Right atrium auricular region (tissue), 2 donors: Measurements from ENCODE around the gene NDUFAF2. TPM values are rescaled to one million over a fixed set of nuclear protein-coding genes. Genes with fewer than 3 reads are reported as not detected.
"Not testable (repeated sequence)": the region's sequence is repeated elsewhere in the genome, so short reads cannot be mapped to it uniquely, and the experiment has no call there.

ENCODE experiments used
- DNase-seq: peaks from one replicate; pipeline ENCODE4 v3.0.0-alpha.2; 2019; ENCODE audit warnings: low spot score
- H3K27ac ChIP-seq, 2 donors: fragments of 200-600 bp; sonication (generic); 1 replicate in 1 of 2; 2 replicates in 1 of 2; pipeline ENCODE4 v1.5.1; 2016 to 2019
- H3K27me3 ChIP-seq, 2 donors: fragments of 200-600 bp; sonication (generic); one replicate each; pipeline versions ENCODE4 v1.5.1 to v1.6.0; 2017 to 2019
- H3K36me3 ChIP-seq: fragments of 200-600 bp; sonication (generic); one replicate; pipeline ENCODE4 v1.5.1; 2016
- H3K4me1 ChIP-seq, 2 donors: fragments of 200-600 bp; sonication (generic); one replicate each; pipeline versions ENCODE4 v1.5.1 to v1.6.0; 2017 to 2019
- H3K4me3 ChIP-seq, 2 donors: fragments of 200-600 bp; sonication (generic); 1 replicate in 1 of 2; 2 replicates in 1 of 2; pipeline ENCODE4 v1.5.1; 2017 to 2019; ENCODE audit warnings: mild to moderate bottlenecking in 1 of 2, moderate library complexity in 1 of 2
- H3K9me3 ChIP-seq, 2 donors: fragments of 200-600 bp; sonication (generic); one replicate each; pipeline ENCODE4 v1.5.1; 2019
- CTCF ChIP-seq, 2 donors: fragments of 200-600 bp; sonication (generic); IDR thresholded peaks; one replicate each; pipeline ENCODE4 v1.5.1; 2019; ENCODE audit warnings: antibody characterized with exemption in 2 of 2
- total RNA-seq, 2 donors: library from RNA; depleted of rRNA; stranded (reverse); fragments of >200 nt; gene quantifications; one replicate each; pipeline ENCODE4 v1.1.0, GENCODE V29; 2016

Gene NDUFAF2
- total RNA-seq, 2 donors from 2014 or later, result 23.7 to 28.9 TPM

- no peak overlapping the region for H3K27ac ChIP-seq
These were observed 84.6 kb downstream of the NDUFAF2 start for GRCh38 chr5:61029456-61030162.

GRCh38 chr5:61030163-61030482 lies 85.1 kb downstream of the NDUFAF2 start:
- peaks cover 0 to 5% of the 10 kb centered on the region in 2 donors for H3K4me1 ChIP-seq
- TF ChIP-seq CTCF (IDR thresholded peaks at IDR 0.05), result no peak
- no peaks in the 10 kb centered on the region for H3K27me3 ChIP-seq
- no peaks in the 10 kb centered on the region for H3K36me3 ChIP-seq
- no peaks in the 10 kb centered on the region for H3K9me3 ChIP-seq
- no peak for DNase-seq
- no peak overlapping the region for H3K4me3 ChIP-seq
- H3K27ac ChIP-seq, result no peak overlapping the region

More at GRCh38 chr5:61029456-61030162, 84.6 kb downstream of the NDUFAF2 start:
- H3K4me3 ChIP-seq, result no peak overlapping the region
- no peak for DNase-seq
- no peaks in the 10 kb centered on the region for H3K27me3 ChIP-seq
- H3K36me3 ChIP-seq, result no peaks in the 10 kb centered on the region
- no peaks in the 10 kb centered on the region for H3K9me3 ChIP-seq
- H3K4me1 ChIP-seq, result peaks cover 0 to 5% of the 10 kb centered on the region in 2 donors
- TF ChIP-seq CTCF (IDR thresholded peaks at IDR 0.05), result no peak

- not testable (repeated sequence) for H3K36me3 ChIP-seq, H3K9me3 ChIP-seq, H3K4me1 ChIP-seq, H3K27me3 ChIP-seq, DNase-seq, H3K4me3 ChIP-seq, H3K27ac ChIP-seq
These were observed 86.3 kb downstream of the NDUFAF2 start for GRCh38 chr5:61031301-61031700.

- no peaks in the 10 kb centered on the region for H3K27me3 ChIP-seq
- no peak for DNase-seq
- H3K9me3 ChIP-seq, result peaks cover 0 to 6% of the 10 kb centered on the region in 2 donors
- TF ChIP-seq CTCF (IDR thresholded peaks at IDR 0.05), result no peak
- no peaks in the 10 kb centered on the region for H3K36me3 ChIP-seq
- H3K4me3 ChIP-seq, result no peak overlapping the region
- no peak overlapping the region for H3K27ac ChIP-seq
- no peaks in the 10 kb centered on the region for H3K4me1 ChIP-seq
These were observed 99.5 kb downstream of the NDUFAF2 start for GRCh38 chr5:61044545-61044944.

GRCh38 chr5:61047346-61047745 lies 102.3 kb downstream of the NDUFAF2 start:
- no peaks in the 10 kb centered on the region for H3K4me1 ChIP-seq
- H3K36me3 ChIP-seq, result no peaks in the 10 kb centered on the region
- DNase-seq, result no peak
- no peak overlapping the region for H3K4me3 ChIP-seq
- TF ChIP-seq CTCF (IDR thresholded peaks at IDR 0.05), result no peak
- no peak overlapping the region for H3K27ac ChIP-seq
- peaks cover 0 to 6% of the 10 kb centered on the region in 2 donors for H3K9me3 ChIP-seq
- no peaks in the 10 kb centered on the region for H3K27me3 ChIP-seq

- peaks cover 0 to 6% of the 10 kb centered on the region in 2 donors for H3K9me3 ChIP-seq
These were observed 103.5 kb downstream of the NDUFAF2 start for GRCh38 chr5:61048534-61048933.

More at GRCh38 chr5:61048534-61048933, 103.5 kb downstream of the NDUFAF2 start:
- Histone ChIP-seq H3K27ac (no peak overlapping the region), H3K4me3 (no peak overlapping the region), H3K36me3 (no peaks in the 10 kb centered on the region), H3K27me3 (no peaks in the 10 kb centered on the region), H3K4me1 (no peaks in the 10 kb centered on the region)
- no peak for DNase-seq
- TF ChIP-seq CTCF (IDR thresholded peaks at IDR 0.05), result no peak
